ENCODE data around the gene E2F2.
"Not testable (repeated sequence)": the region's sequence is repeated elsewhere in the genome, so short reads cannot be mapped to it uniquely, and the experiment has no call there.

The E2F2 gene

GRCh38 chr1:23525558-23526250 lies 5.3 kb downstream of the E2F2 start:
- Mint-ChIP-seq H3K4me3 (peak overlapping the region; percentile 10), H3K4me1 (peaks cover 83% of the 10 kb centered on the region), H3K9me3 (no peaks in the 10 kb centered on the region), H3K27me3 (no peaks in the 10 kb centered on the region), H3K27ac (peak overlapping the region; percentile 78), H3K36me3 (peaks cover 5% of the 10 kb centered on the region)
- peak; percentile 46 for ATAC-seq

- peaks cover 5% of the 10 kb centered on the region for H3K36me3 Mint-ChIP-seq
- H3K4me1 Mint-ChIP-seq, result peaks cover 79% of the 10 kb centered on the region
- H3K27me3 Mint-ChIP-seq, result no peaks in the 10 kb centered on the region
- peak overlapping the region; percentile 31 for H3K4me3 Mint-ChIP-seq
- no peaks in the 10 kb centered on the region for H3K9me3 Mint-ChIP-seq
- ATAC-seq, result peak; percentile 73
- H3K27ac Mint-ChIP-seq, result peak overlapping the region; percentile 78
Measured at GRCh38 chr1:23524716-23525401, 6.2 kb downstream of the E2F2 start.

- peaks cover 5% of the 10 kb centered on the region for H3K36me3 Mint-ChIP-seq
- H3K27me3 Mint-ChIP-seq, result no peaks in the 10 kb centered on the region
- no peak overlapping the region for H3K4me3 Mint-ChIP-seq
- no peak for ATAC-seq
- no peaks in the 10 kb centered on the region for H3K9me3 Mint-ChIP-seq
- H3K4me1 Mint-ChIP-seq, result peaks cover 72% of the 10 kb centered on the region
- peak overlapping the region; percentile 78 for H3K27ac Mint-ChIP-seq
Measured at GRCh38 chr1:23524163-23524562, 6.9 kb downstream of the E2F2 start.

GRCh38 chr1:23522244-23522982 lies 8.6 kb downstream of the E2F2 start:
- H3K4me1 Mint-ChIP-seq, result peaks cover 54% of the 10 kb centered on the region
- H3K9me3 Mint-ChIP-seq, result no peaks in the 10 kb centered on the region
- H3K4me3 Mint-ChIP-seq, result no peak overlapping the region
- H3K27me3 Mint-ChIP-seq, result no peaks in the 10 kb centered on the region
- ATAC-seq, result no peak
- H3K27ac Mint-ChIP-seq, result peak overlapping the region; percentile 26
- peaks cover 5% of the 10 kb centered on the region for H3K36me3 Mint-ChIP-seq

- Mint-ChIP-seq H3K27ac (peak overlapping the region; percentile 71), H3K9me3 (no peaks in the 10 kb centered on the region), H3K36me3 (peaks cover 5% of the 10 kb centered on the region), H3K27me3 (no peaks in the 10 kb centered on the region), H3K4me1 (peaks cover 46% of the 10 kb centered on the region), H3K4me3 (no peak overlapping the region)
- no peak for ATAC-seq
Measured at GRCh38 chr1:23521588-23521987, 9.4 kb downstream of the E2F2 start.

GRCh38 chr1:23517581-23517980 lies 13.5 kb downstream of the E2F2 start:
- H3K27ac Mint-ChIP-seq, result no peak overlapping the region
- peaks cover 25% of the 10 kb centered on the region for H3K4me1 Mint-ChIP-seq
- no peak overlapping the region for H3K4me3 Mint-ChIP-seq
- no peaks in the 10 kb centered on the region for H3K9me3 Mint-ChIP-seq
- H3K27me3 Mint-ChIP-seq, result no peaks in the 10 kb centered on the region
- peaks cover 10% of the 10 kb centered on the region for H3K36me3 Mint-ChIP-seq
- ATAC-seq, result no peak

- Mint-ChIP-seq H3K27ac (no peak overlapping the region), H3K4me1 (peaks cover 8% of the 10 kb centered on the region), H3K27me3 (no peaks in the 10 kb centered on the region), H3K9me3 (no peaks in the 10 kb centered on the region), H3K4me3 (no peak overlapping the region), H3K36me3 (peaks cover 5% of the 10 kb centered on the region)
- ATAC-seq, result no peak
Measured at GRCh38 chr1:23515905-23516304, 15.1 kb downstream of the E2F2 start.

GRCh38 chr1:23514111-23514679 lies 16.8 kb downstream of the E2F2 start:
- Mint-ChIP-seq H3K27ac (peak overlapping the region; percentile 50), H3K4me1 (peaks cover 6% of the 10 kb centered on the region), H3K27me3 (no peaks in the 10 kb centered on the region), H3K36me3 (peaks cover 15% of the 10 kb centered on the region), H3K4me3 (no peak overlapping the region), H3K9me3 (no peaks in the 10 kb centered on the region)
- ATAC-seq, result no peak

GRCh38 chr1:23509896-23510295 lies 21.1 kb downstream of the E2F2 start:
- peaks cover 15% of the 10 kb centered on the region for H3K36me3 Mint-ChIP-seq
- H3K27ac Mint-ChIP-seq, result peak overlapping the region; percentile 12
- H3K9me3 Mint-ChIP-seq, result no peaks in the 10 kb centered on the region
- no peak for ATAC-seq
- no peaks in the 10 kb centered on the region for H3K27me3 Mint-ChIP-seq
- no peak overlapping the region for H3K4me3 Mint-ChIP-seq
- H3K4me1 Mint-ChIP-seq, result peaks cover 6% of the 10 kb centered on the region

GRCh38 chr1:23506376-23507107 lies 24.5 kb downstream of the E2F2 start:
- Mint-ChIP-seq H3K27ac (no peak overlapping the region), H3K4me1 (peaks cover 6% of the 10 kb centered on the region), H3K27me3 (no peaks in the 10 kb centered on the region), H3K9me3 (no peaks in the 10 kb centered on the region), H3K36me3 (peaks cover 10% of the 10 kb centered on the region), H3K4me3 (no peak overlapping the region)
- no peak for ATAC-seq

GRCh38 chr1:23505851-23506250 lies 25.2 kb downstream of the E2F2 start:
- Mint-ChIP-seq H3K36me3 (peaks cover 10% of the 10 kb centered on the region), H3K27ac (no peak overlapping the region), H3K4me3 (no peak overlapping the region), H3K9me3 (no peaks in the 10 kb centered on the region), H3K4me1 (peaks cover 6% of the 10 kb centered on the region), H3K27me3 (no peaks in the 10 kb centered on the region)
- ATAC-seq, result no peak

- peaks cover 13% of the 10 kb centered on the region for H3K4me1 Mint-ChIP-seq
- ATAC-seq, H3K36me3 Mint-ChIP-seq: not testable (repeated sequence)
Measured at GRCh38 chr1:23504156-23504555, 26.9 kb downstream of the E2F2 start.

GRCh38 chr1:23502951-23503350 lies 28.1 kb downstream of the E2F2 start:
- Mint-ChIP-seq H3K27ac (no peak overlapping the region), H3K4me3 (no peak overlapping the region), H3K36me3 (no peaks in the 10 kb centered on the region), H3K27me3 (no peaks in the 10 kb centered on the region), H3K4me1 (peaks cover 13% of the 10 kb centered on the region), H3K9me3 (no peaks in the 10 kb centered on the region)
- no peak for ATAC-seq

More at GRCh38 chr1:23504156-23504555, 26.9 kb downstream of the E2F2 start:
- H3K27ac Mint-ChIP-seq, H3K9me3 Mint-ChIP-seq, H3K4me3 Mint-ChIP-seq, H3K27me3 Mint-ChIP-seq: not testable (repeated sequence)

GRCh38 chr1:23500466-23500865 lies 30.6 kb downstream of the E2F2 start:
- ATAC-seq, result no peak
- Mint-ChIP-seq H3K4me3 (no peak overlapping the region), H3K27ac (no peak overlapping the region), H3K4me1 (peaks cover 21% of the 10 kb centered on the region), H3K9me3 (no peaks in the 10 kb centered on the region), H3K27me3 (no peaks in the 10 kb centered on the region), H3K36me3 (no peaks in the 10 kb centered on the region)

All from stimulated activated memory B cell treated with anti-CD40 and anti-IgM and Interleukin-4, amounts not matched to agents 10 μg/mL and 1 μg/mL and 100 μg/mL, for 72 hours (primary cell).